Measurements from ENCODE around the gene ANKRD53. TPM values are rescaled to one million over a fixed set of nuclear protein-coding genes. Genes with fewer than 3 reads are reported as not detected.

The ANKRD53 gene
- total and polyA plus RNA-seq, 7 experiments from 2014 or later, result 0.21 to 1.5 (median 0.63) TPM; not detected in 3

DNA sequence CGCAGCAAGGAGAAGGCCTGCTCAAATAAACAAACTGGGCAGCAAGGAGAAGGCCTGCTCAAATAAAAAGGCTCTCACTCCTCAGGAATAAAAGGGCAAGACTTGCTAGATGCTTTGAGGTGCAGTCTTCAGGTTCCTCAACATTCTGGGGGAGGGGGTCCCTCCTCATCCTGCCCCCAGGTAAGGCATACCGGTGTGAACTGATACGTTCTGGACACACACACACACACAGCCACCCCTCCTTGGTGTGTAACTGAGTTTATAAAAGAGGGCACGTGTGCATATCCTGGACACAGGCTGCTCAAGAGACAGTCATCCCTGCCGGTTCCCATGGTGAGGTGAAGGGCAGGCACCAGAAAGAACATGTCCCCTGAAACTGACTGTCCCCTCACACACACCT, 11.8 kb downstream of the ANKRD53 start:
- Mint-ChIP-seq H3K27ac (peak overlapping the region in 2 of 9 donors; percentile 52 to 65), H3K4me1 (peaks cover 21 to 40% (median 37%) of the 10 kb centered on the region in 7 donors), H3K27me3 (no peaks in the 10 kb centered on the region), H3K9me3 (no peaks in the 10 kb centered on the region), H3K4me3 (no peak overlapping the region), H3K36me3 (peaks cover 0 to 43% (median 11%) of the 10 kb centered on the region in 5 donors)
- DNase-seq (peak in 1 of 9 donors; percentile 9), ATAC-seq (no peak)
- no peak overlapping the region for H3K27ac ChIP-seq (ENCODE audit: low read depth, low read length)
- H3K4me3 ChIP-seq (ENCODE audit: low read length), result no peak overlapping the region
- no peaks in the 10 kb centered on the region for H3K9me3 ChIP-seq (ENCODE audit: control insufficient read depth in 2 of 3, low read length in 3 of 3)
- ChIA-PET CTCF (no interaction called here), POLR2A (no interaction called here)
- intact Hi-C loops (cut with micrococcal nuclease), result loop anchor here (10.0 kb wide), 3 partner anchors 345 to 1165 kb away; partner anchors contain the start of genes FAM136A (in 1 of the 2), GMCL1 (in 1 of the 2) and ZNF638 (in 1 of the 2)
- H3K27me3 ChIP-seq (ENCODE audit: control insufficient read depth in 2 of 2, insufficient read depth in 2 of 2, low read length in 2 of 2), result no peaks in the 10 kb centered on the region
- H3K36me3 ChIP-seq (ENCODE audit: control insufficient read depth in 2 of 3, insufficient read depth in 3 of 3, low read length in 3 of 3), result peaks cover 15 to 66% (median 27%) of the 10 kb centered on the region in 3 experiments
- H3K4me1 ChIP-seq (ENCODE audit: control insufficient read depth in 2 of 2, insufficient read depth in 2 of 2, low read length in 2 of 2), result peaks cover 16% of the 10 kb centered on the region in 2 donors

DNA sequence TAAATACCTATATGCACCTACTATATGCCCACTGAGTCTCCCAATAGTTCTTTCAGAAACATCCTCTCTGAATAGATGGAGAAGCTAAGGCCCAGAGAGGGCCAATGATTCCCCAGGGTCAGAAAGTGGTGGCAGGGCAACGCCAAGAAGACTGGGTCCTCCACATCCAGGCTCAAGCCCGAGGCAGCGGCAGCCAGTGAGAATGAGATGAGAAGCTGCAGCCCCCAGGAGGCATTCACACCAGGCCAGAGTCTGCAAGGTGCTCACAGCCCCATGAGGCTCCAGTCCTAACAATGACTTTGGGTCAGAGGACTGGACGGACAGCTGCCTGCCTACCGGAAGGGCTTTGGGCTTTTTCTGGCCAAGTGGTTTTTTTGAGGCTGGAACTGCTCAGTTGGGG, 12.7 kb downstream of the ANKRD53 start:
- DNase-seq (peak in 1 of 9 donors; percentile 9), ATAC-seq (no peak)
- peaks cover 23 to 41% (median 37%) of the 10 kb centered on the region in 7 donors for H3K4me1 Mint-ChIP-seq
- H3K36me3 Mint-ChIP-seq, result peaks cover 0 to 38% (median 11%) of the 10 kb centered on the region in 5 donors
- no peaks in the 10 kb centered on the region for H3K27me3 Mint-ChIP-seq
- no peaks in the 10 kb centered on the region for H3K9me3 ChIP-seq (ENCODE audit: control insufficient read depth in 2 of 3, low read length in 3 of 3)
- no peaks in the 10 kb centered on the region for H3K27me3 ChIP-seq (ENCODE audit: control insufficient read depth in 2 of 2, insufficient read depth in 2 of 2, low read length in 2 of 2)
- peaks cover 15 to 62% (median 23%) of the 10 kb centered on the region in 3 experiments for H3K36me3 ChIP-seq (ENCODE audit: control insufficient read depth in 2 of 3, insufficient read depth in 3 of 3, low read length in 3 of 3)
- H3K27ac ChIP-seq (ENCODE audit: low read depth, low read length), result no peak overlapping the region
- POLR2A ChIA-PET, result interaction anchor here (1.8 kb wide), 1 partner anchor 80 kb away, joined by 4 read pairs; no protein-coding TSS in a partner anchor
- H3K4me3 Mint-ChIP-seq, result peak overlapping the region in 2 of 10 donors; percentile 48 to 53
- intact Hi-C loops (cut with micrococcal nuclease), result loop anchor here (10.0 kb wide), 3 partner anchors 344 to 1166 kb away; partner anchors contain the start of genes FAM136A (in 1 of the 2), GMCL1 (in 1 of the 2) and ZNF638 (in 1 of the 2)
- H3K4me3 ChIP-seq (ENCODE audit: low read length), result no peak overlapping the region
- H3K9me3 Mint-ChIP-seq, result no peaks in the 10 kb centered on the region
- H3K27ac Mint-ChIP-seq, result peak overlapping the region in 4 of 9 donors; percentile 33 to 59 (median 46)
- CTCF ChIA-PET, result no interaction called here
- H3K4me1 ChIP-seq (ENCODE audit: control insufficient read depth in 2 of 2, insufficient read depth in 2 of 2, low read length in 2 of 2), result peaks cover 19 to 21% of the 10 kb centered on the region in 2 donors

DNA sequence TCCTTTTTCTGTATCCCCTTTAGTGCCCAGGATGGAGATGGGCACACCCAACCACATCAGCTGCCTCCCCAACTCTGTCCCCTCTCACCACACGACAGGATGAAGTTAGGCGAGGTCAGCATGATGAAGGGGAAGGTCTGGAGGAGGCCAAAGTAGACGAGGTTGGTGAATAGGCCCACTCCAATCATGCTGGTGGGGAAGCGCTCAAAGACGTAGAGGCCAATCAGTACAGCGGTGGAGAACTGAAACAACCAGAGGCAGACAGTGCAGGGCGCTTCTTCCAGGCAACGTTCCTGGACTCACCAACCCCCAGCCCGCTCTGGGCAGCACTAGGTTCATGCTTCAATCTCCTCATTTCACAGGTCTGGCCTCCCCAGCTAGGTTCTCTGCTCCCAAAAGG, 13.3 kb downstream of the ANKRD53 start:
- ATAC-seq, result no peak
- Histone ChIP-seq H3K9me3 (ENCODE audit: control insufficient read depth in 2 of 3, low read length in 3 of 3) (no peaks in the 10 kb centered on the region), H3K4me1 (ENCODE audit: control insufficient read depth in 2 of 2, insufficient read depth in 2 of 2, low read length in 2 of 2) (peaks cover 19 to 21% of the 10 kb centered on the region in 2 donors), H3K27ac (ENCODE audit: low read depth, low read length) (no peak overlapping the region), H3K27me3 (ENCODE audit: control insufficient read depth in 2 of 2, insufficient read depth in 2 of 2, low read length in 2 of 2) (no peaks in the 10 kb centered on the region), H3K36me3 (ENCODE audit: control insufficient read depth in 2 of 3, insufficient read depth in 3 of 3, low read length in 3 of 3) (peaks cover 15 to 56% (median 22%) of the 10 kb centered on the region in 3 experiments), H3K4me3 (ENCODE audit: low read length) (no peak overlapping the region)
- Mint-ChIP-seq H3K4me3 (peak overlapping the region in 2 of 10 donors; percentile 39 to 48), H3K27ac (peak overlapping the region in 6 of 9 donors; percentile 7 to 82 (median 61)), H3K27me3 (no peaks in the 10 kb centered on the region), H3K9me3 (no peaks in the 10 kb centered on the region), H3K4me1 (peaks cover 20 to 41% (median 33%) of the 10 kb centered on the region in 7 donors), H3K36me3 (peaks cover 0 to 32% (median 11%) of the 10 kb centered on the region in 5 donors)
- DNase-seq, result no peak
- ChIA-PET POLR2A (interaction anchor here (1.8 kb wide), 1 partner anchor 80 kb away, joined by 4 read pairs; no protein-coding TSS in a partner anchor), CTCF (no interaction called here)
- intact Hi-C loops (cut with micrococcal nuclease), result loop anchor here (10.0 kb wide), 3 partner anchors 343 to 1167 kb away; partner anchors contain the start of genes FAM136A (in 1 of the 2), GMCL1 (in 1 of the 2) and ZNF638 (in 1 of the 2)

DNA sequence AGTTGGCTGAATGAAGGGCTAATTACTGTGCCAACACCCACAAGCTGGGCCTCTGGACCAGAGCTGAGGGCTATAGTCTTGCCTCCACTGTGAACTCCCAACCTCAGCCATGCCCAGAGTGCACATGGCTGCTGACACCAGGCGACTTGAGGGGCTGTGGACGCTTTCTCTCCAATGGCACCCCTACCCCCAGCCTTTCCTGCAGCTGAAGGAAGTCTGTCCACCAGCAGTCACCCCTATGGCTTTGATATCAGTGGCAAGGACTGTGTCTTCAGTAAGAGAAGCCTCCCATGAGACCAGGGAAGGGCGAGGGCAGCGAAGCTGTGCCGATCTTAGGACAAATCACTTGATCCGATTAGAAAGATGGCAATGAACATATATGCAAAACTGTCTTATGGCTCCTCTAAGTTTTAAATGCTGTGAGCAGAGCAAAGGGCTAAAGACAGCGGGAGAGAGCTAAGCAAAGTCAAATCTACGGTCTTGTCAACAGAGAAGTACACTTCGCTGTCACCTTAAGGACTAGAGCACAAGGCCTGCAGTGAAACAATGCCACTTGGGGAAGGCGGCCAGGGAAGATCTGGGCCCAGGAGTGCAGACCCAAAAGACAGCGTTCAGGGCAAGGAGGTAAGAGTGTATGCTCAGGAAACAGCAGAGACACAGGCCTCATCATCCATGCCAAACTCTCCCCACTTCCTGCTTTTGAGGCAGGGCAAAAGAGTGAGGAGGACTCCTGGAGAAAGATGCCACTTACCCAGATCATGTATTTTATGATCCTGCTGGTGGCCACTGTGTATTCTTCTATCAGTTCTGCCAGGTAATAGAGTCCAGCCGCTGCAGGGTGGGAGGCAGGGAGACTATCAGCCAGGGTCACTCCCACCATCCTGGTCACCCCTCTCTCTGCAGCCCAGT, 14.8 kb downstream of the ANKRD53 start:
- Histone ChIP-seq H3K27me3 (ENCODE audit: control insufficient read depth in 2 of 2, insufficient read depth in 2 of 2, low read length in 2 of 2) (no peaks in the 10 kb centered on the region), H3K36me3 (ENCODE audit: control insufficient read depth in 2 of 3, insufficient read depth in 3 of 3, low read length in 3 of 3) (peaks cover 14 to 42% (median 15%) of the 10 kb centered on the region in 3 experiments), H3K27ac (ENCODE audit: low read depth, low read length) (peak overlapping the region; percentile 88), H3K4me1 (ENCODE audit: control insufficient read depth in 2 of 2, insufficient read depth in 2 of 2, low read length in 2 of 2) (peaks cover 19 to 21% of the 10 kb centered on the region in 2 donors), H3K4me3 (ENCODE audit: low read length) (peak overlapping the region; percentile 76), H3K9me3 (ENCODE audit: control insufficient read depth in 2 of 3, low read length in 3 of 3) (no peaks in the 10 kb centered on the region)
- intact Hi-C loops (cut with micrococcal nuclease), result loop anchor here (10.0 kb wide), 3 partner anchors 342 to 1168 kb away; partner anchors contain the start of genes FAM136A (in 1 of the 2), GMCL1 (in 1 of the 2) and ZNF638 (in 1 of the 2)
- DNase-seq (peak in 1 of 9 donors; percentile 17), ATAC-seq (no peak)
- POLR2A ChIA-PET, result interaction anchor here (0.6 to 1.8 kb wide), 4 partner anchors 74 to 906 kb away, joined by 3 to 4 read pairs (median 3); no protein-coding TSS in a partner anchor
- Mint-ChIP-seq H3K36me3 (peaks cover 0 to 28% (median 11%) of the 10 kb centered on the region in 5 donors), H3K27me3 (no peaks in the 10 kb centered on the region), H3K4me3 (peak overlapping the region; percentile 94 to 100 (median 98)), H3K4me1 (peaks cover 20 to 41% (median 33%) of the 10 kb centered on the region in 7 donors), H3K27ac (peak overlapping the region; percentile 88 to 99 (median 96)), H3K9me3 (no peaks in the 10 kb centered on the region)
- CTCF ChIA-PET, result no interaction called here

DNA sequence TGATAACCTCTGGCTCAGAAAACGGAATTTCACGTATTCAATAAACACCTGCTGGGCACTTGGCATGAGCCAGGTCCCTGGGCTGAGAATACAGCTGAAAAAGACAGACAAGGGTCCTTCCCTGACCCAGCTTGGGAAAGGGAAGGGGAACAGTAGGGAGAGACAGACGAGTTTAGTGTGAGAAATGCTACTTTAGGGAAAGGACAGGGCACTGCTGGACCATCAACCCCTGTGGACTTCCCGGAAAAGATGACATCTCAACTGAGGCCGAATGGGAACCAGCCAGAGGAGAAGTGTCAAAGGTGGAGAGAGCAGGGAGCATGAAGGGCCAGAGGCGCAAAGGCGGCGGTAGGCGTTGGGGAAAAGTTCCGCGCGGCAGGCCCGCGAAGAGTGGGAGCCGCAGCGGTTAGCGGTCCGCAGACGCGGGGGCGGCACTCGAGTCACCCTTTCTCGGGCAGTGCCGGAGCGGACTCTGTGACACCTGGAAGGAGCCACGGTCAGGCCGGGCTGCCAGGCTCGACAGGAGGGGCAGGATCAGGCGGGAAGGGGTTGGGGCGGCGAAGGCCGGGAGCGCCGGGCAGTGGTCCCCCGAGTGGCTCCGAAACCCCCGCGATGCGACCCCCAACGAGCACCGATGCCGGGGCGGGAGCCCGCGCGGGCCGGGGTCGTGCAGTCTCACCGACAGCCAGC, 15.7 kb downstream of the ANKRD53 start:
- Mint-ChIP-seq H3K36me3 (peaks cover 0 to 19% (median 5%) of the 10 kb centered on the region in 5 donors), H3K4me1 (peaks cover 20 to 43% (median 36%) of the 10 kb centered on the region in 7 donors), H3K27ac (peak overlapping the region; percentile 88 to 99 (median 96)), H3K27me3 (no peaks in the 10 kb centered on the region), H3K4me3 (peak overlapping the region; percentile 94 to 100 (median 98)), H3K9me3 (no peaks in the 10 kb centered on the region)
- peak; percentile 10 for ATAC-seq
- Histone ChIP-seq H3K27ac (ENCODE audit: low read depth, low read length) (peak overlapping the region; percentile 88), H3K9me3 (ENCODE audit: control insufficient read depth in 2 of 3, low read length in 3 of 3) (no peaks in the 10 kb centered on the region), H3K36me3 (ENCODE audit: control insufficient read depth in 2 of 3, insufficient read depth in 3 of 3, low read length in 3 of 3) (peaks cover 6 to 32% (median 14%) of the 10 kb centered on the region in 3 experiments), H3K27me3 (ENCODE audit: control insufficient read depth in 2 of 2, insufficient read depth in 2 of 2, low read length in 2 of 2) (no peaks in the 10 kb centered on the region), H3K4me1 (ENCODE audit: control insufficient read depth in 2 of 2, insufficient read depth in 2 of 2, low read length in 2 of 2) (peaks cover 19 to 21% of the 10 kb centered on the region in 2 donors), H3K4me3 (ENCODE audit: low read length) (peak overlapping the region; percentile 76)
- intact Hi-C loops (cut with micrococcal nuclease), result loop anchor here (1.0 to 10.0 kb wide), 9 partner anchors 9 to 1169 kb away; partner anchors contain the start of genes ZNF638 (in 2 of the 2), FAM136A (in 1 of the 2), GMCL1 (in 1 of the 2) and NAGK (in 1 of the 2)
- POLR2A ChIA-PET, result interaction anchor here (0.6 to 1.0 kb wide), 3 partner anchors 8 to 73 kb away, joined by 3 read pairs; no protein-coding TSS in a partner anchor
- DNase-seq, result peak in 1 of 9 donors; percentile 79
- CTCF ChIA-PET, result no interaction called here
